Measurements from ENCODE around the gene NCOA3.
A peak's percentile ranks its signal among the peaks of the same experiment; 100 is the strongest.

The NCOA3 gene

DNA sequence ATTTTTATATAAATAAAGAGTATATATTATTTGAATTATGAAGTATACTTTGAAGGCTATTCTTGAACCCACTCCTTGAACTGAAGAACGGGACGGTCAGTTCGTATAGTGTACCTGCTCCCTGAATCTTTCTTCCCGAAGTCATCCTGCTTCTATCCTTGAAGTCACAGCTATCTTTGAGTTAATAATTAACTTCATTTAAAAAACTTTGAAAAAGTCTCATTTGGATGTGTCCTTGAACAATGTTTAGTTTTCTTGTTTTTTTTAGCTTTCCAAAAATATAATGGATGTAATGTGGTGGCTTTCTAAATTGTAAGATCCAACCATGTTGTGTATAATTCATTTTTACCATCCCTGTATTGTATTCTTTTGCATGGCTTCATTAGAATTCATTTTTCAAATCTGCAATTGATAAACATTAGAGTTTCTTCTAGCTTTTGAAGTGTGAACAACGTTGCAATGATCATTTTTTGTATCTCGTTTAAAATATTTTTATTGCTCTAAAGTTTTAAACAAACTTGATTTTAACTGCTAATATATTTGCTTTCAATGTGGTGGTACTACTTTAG lies 94.4 kb downstream of the NCOA3 start:
- DNase-seq, result no peak

DNA sequence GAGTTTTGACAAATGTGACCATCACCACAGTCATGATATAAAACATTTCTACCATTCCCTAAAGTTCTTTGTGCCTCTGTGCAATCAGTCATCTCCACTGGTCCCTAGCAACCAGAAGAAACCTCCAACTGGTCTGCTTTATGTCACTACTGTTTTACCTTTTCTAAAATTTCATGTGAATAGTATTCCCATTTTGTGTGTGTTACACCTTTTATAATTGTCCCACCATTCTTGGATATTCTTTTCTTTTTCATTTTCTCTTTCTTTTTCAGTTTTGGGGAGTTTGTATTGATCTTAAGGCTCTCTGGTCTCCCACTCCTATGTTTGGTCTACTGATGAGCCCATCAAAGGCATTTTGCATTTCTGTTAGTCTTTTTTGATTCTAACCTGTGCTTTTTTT lies 95.4 kb downstream of the NCOA3 start:
- DNase-seq, result no peak

GRCh38 chr20:47598911-47599744 lies 97.4 kb downstream of the NCOA3 start:
- DNase-seq, result no peak

- DNase-seq, result no peak
Measured at GRCh38 chr20:47600967-47601547, 99.4 kb downstream of the NCOA3 start.

DNA sequence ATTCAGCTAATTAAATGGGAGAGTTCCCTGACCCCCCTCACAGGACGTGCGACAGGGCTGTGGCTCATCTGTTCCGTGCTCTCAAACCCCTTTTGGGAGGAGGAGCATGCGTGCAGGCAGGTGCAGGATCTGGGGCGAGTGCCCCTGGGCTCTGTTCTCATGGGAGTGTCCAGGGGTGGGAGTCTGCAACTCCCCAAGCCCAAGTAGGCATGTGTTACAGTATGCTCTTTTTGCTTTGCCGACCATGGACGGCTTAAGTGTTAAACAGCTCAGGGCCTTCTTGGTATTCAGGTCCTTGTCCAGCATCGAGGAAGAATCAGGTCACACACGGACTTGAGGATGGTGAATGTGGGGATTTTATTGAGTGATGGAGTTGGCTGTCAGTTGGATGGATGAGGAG lies 101.6 kb downstream of the NCOA3 start:
- no peak for DNase-seq

GRCh38 chr20:47605673-47606413 lies 104.2 kb downstream of the NCOA3 start:
- DNase-seq, result no peak

GRCh38 chr20:47606414-47606982 lies 104.8 kb downstream of the NCOA3 start:
- no peak for DNase-seq

- DNase-seq, result no peak
Measured at GRCh38 chr20:47606983-47607613, 105.4 kb downstream of the NCOA3 start.

GRCh38 chr20:47609001-47609400 lies 107.3 kb downstream of the NCOA3 start:
- DNase-seq, result no peak

GRCh38 chr20:47610247-47610944 lies 108.7 kb downstream of the NCOA3 start:
- no peak for DNase-seq

- no peak for DNase-seq
Measured at GRCh38 chr20:47610945-47611250, 109.2 kb downstream of the NCOA3 start.

DNA sequence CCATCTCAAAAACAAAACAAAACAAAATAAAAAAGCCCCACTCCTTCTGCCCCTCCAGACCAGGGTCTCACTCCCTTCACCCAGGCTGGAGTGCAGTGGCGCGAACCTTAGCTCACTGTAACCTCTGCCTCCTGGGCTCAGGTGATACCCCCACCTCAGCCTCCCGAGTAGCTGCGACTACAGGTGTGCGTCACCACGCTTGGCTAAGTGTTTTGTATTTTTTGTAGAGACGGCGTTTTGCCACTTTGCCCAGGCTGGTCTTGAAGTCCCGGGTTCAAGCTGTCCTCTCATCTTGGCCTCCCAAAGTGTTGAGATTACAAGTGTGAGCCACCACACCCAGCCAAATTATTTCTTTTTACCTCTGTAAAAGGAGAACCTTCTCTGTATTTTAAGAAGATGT lies 110.1 kb downstream of the NCOA3 start:
- DNase-seq, result no peak

GRCh38 chr20:47612670-47613069 lies 111.0 kb downstream of the NCOA3 start:
- DNase-seq, result no peak

DNA sequence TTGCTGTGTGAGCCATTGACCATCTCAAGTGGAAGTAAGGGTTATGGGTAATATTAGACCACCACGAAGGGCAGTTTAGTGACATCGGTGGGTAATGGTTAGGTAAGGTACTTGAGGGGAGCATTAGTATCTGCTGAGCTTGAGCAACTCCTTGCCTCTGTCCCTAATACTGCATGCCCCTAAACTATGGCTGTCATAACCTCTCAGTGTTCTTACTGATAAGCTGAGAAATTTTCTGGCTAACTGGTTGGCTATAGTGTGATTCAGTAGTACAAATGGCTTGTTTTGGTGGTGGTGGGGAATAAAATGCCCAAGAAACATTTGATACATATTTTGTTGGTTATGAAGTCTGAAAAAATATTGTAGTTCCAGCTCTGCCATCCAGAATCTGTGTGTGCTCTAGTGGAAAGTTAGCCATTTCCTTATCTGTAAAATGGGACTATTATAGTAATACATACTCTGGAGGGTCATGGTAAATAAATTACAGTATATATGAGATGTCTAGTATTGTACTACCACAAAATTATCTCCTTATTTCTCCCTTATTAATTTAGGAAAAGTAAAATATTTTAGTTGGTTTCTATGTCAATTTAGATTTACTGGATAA lies 113.1 kb downstream of the NCOA3 start:
- DNase-seq, result no peak

DNA sequence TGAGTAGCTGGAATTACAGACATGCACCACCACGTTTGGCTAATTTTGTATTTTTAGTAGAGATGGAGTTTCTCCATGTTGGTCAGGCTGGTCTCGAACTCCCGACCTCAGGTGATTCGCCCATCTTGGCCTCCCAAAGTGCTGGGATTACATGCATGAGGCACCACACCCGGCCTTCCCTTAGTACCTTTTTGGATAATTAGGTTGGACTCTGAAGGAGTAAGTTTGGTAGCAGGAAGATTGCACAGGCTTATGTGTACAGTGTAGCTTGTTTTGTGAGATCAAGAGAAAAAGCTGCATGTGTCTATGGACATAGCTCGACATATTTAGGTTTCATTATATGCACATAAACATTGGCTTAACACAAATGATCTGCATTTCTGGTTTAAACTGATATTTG lies 116.8 kb downstream of the NCOA3 start:
- no peak for DNase-seq

- peak in 1 of 51 donors; percentile 15 for DNase-seq
Measured at GRCh38 chr20:47620808-47621805, 119.4 kb downstream of the NCOA3 start.

DNA sequence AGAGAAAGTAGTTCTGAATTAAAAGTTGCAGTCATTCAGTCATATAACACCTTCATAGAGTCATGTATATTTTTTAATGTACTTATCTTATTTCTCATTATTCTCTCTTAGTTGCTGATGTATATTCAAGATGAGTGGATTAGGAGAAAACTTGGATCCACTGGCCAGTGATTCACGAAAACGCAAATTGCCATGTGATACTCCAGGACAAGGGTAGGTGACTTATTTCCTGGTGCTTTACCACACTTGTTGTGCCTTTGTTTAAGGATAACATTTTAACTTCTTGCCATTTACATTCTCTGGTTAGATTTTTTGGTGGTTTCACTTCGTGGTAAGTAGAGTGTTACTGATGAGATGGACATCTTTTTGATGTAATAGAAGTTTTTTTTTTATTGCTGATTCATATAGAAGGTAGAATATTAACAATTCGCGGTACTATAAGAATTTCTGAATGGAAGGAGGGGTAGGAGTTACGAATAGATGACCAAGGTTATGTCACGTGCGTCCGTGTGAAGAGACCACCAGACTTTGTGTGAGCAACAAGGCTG lies 120.5 kb downstream of the NCOA3 start:
- DNase-seq, result no peak

- DNase-seq, result no peak
Measured at GRCh38 chr20:47623206-47623605, 121.5 kb downstream of the NCOA3 start.

DNA sequence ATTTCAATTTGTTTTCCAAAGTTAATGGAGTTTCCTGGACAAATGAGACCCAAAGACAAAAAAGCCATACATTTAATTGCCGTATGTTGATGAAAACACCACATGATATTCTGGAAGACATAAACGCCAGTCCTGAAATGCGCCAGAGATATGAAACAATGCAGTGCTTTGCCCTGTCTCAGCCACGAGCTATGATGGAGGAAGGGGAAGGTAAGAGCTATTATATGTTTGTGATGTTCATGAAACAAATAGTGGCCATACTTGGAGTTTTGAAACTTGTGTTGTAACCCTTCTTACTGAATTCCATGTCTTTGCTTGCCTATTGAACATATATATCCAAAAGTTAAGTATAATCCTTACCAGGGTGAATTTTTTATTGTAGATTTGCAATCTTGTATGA lies 125.9 kb downstream of the NCOA3 start:
- no peak for DNase-seq
